ENCODE data around the gene HS3ST4.

Gene HS3ST4

GRCh38 chr16:25828510-25828909 lies 136.8 kb downstream of the HS3ST4 start:
- DNase-seq: no peak

DNA sequence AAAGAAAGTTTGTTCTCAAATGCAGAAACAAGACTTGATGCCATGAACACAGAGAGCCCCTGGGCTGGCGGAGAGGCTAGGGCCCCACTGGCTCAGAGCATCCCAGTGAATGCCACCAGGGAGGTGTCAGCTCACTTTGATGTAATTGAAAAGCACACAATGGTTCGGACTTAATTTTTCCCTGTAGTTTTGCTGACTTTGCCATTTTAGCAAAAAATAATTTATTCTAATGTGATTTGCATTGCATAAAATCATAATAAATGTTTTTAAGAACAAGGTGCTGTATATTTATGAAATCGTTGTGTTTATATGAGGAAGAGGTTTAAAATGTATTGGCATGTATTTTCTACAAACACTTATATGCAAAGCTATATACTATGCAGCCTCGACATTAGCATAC lies 140.5 kb downstream of the HS3ST4 start:
- no peak for DNase-seq

DNA sequence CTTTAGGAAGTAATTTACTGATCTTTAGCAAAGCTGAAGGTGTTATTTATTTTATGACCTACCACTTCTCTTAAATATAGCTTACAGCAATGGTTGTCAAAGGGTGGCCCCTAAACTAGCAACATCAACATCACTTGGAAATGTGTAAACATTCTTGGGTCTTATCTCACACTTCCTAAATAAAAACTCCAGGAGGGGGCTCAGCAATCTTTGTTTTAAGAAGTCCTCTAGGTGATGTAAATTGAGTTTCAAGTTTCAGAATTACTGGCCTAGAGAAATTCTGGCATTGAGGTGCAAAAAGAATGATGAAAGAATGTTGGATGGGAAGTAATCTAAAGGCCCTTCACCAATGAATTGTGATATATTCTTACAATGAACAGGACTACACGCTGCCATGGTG lies 142.3 kb downstream of the HS3ST4 start:
- DNase-seq: no peak

GRCh38 chr16:25835126-25835525 lies 143.4 kb downstream of the HS3ST4 start:
- DNase-seq: no peak

DNA sequence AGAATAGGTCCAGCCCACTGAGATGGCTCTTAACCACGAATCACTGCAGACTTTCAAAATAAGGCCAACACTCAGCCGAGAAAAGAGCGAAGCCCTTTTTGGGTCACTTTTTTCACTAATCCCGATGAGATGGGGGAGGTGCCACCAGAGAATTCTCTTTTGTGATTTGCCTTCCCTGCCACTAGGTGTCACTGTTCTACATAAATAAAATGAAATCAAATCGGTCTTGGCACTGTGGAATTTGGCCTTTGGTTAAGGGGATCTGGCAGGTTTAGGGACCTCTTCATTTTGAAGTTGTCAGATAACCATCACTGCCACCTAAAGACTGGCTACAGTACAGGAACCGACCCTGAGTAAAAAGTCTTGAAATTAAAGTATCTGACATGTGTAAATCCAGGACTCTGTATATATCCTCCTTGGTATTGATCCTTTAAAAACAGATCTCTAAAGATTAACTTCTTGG lies 147.0 kb downstream of the HS3ST4 start:
- peak; percentile 15 for DNase-seq

- no peak for DNase-seq
These were observed 150.0 kb downstream of the HS3ST4 start for GRCh38 chr16:25841761-25842160.

- no peak for DNase-seq
These were observed 154.1 kb downstream of the HS3ST4 start for GRCh38 chr16:25845901-25846300.

- no peak for DNase-seq
These were observed 162.4 kb downstream of the HS3ST4 start for GRCh38 chr16:25854141-25854540.

DNA sequence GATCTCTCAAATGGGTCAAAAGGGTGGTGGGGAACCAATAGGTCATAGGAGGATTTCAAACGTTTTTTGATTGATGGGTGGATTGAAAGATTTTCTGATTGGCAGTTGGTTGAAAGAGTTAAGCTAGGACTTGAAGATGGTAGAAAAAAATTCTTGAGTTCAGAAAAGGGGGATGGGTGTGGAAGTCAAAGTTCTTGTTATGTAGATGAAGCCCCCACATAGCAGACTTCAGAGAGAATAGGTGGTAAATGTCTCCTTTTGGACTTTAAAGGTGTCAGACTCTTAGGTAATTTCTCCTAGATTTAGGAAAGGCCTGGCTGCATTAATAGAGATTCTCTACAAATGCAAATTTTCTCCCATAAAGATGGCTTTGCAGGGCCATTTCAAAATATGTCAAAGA lies 163.3 kb downstream of the HS3ST4 start:
- DNase-seq: no peak

GRCh38 chr16:25855818-25856217 lies 164.1 kb downstream of the HS3ST4 start:
- DNase-seq: no peak

- DNase-seq: no peak
These were observed 167.9 kb downstream of the HS3ST4 start for GRCh38 chr16:25859645-25860044.

DNA sequence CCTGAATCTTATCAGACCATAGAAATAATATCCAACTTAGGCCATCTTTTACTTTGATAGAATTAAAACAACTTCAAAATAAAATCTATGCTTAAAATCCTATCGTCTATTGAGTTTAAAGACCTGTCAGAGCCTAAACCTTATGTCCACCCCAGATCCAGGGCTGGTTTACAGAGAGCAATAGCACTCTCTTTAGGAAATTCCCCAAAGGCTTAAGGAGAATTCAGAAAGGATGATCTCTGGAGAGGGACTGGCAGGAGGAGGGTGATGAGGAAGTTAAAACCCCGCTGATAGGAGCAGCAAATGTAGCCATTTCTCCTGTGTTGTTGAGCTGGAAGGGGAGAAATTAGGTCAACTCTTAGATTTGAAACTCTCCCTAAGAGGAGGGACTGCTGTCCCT lies 175.3 kb downstream of the HS3ST4 start:
- DNase-seq: no peak

- no peak for DNase-seq
These were observed 176.3 kb downstream of the HS3ST4 start for GRCh38 chr16:25868106-25868505.

- no peak for DNase-seq
These were observed 177.1 kb downstream of the HS3ST4 start for GRCh38 chr16:25868706-25869370.

GRCh38 chr16:25872369-25873070 lies 180.8 kb downstream of the HS3ST4 start:
- no peak for DNase-seq

DNA sequence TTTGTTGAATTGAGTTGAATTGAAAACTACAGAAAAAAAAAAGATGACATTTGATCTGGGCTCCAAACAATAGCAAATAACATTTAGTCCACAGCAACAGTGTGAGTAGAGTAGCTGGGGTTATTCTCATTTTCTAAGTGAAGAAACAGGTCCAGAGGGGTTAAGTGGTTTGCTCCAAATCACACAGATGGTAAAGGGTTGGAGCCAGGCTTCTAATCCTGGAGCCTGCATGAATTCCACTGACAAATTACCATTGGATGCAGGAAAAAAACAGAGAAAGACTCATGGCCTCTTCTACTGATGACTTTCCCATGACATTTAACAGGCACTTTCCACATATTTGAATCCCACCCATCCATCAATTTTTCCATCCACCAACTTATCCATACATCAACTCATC lies 182.4 kb downstream of the HS3ST4 start:
- DNase-seq: no peak

DNA sequence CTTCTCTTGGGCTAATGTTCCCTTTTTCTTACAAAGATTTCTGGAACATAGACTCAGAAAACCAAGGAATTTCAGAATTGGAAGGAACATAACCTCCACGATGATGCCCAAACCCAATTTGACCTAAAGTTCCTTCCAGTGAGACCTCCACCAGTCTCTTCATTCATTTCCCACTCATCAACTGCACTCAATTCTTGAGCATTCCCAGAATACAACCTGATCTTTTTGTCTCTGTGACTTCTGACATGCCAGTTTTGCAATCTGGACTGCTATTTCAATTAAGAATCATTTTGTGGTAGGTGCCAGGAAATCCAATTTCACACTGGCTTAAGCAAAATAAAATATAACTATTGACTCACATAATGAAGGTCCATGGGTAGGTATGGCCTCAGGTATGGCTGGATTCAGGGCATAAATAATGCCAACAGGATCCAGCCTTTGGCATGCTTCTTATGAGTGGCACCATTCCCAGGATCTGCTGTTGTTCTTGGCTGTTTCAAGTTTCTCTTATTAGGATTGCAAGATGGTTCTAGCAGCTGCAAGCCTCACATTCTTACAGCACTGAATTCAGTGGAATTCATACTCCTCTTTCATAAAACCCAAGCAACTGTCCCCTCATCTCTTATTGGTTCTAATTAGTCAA lies 184.3 kb downstream of the HS3ST4 start:
- DNase-seq: no peak

DNA sequence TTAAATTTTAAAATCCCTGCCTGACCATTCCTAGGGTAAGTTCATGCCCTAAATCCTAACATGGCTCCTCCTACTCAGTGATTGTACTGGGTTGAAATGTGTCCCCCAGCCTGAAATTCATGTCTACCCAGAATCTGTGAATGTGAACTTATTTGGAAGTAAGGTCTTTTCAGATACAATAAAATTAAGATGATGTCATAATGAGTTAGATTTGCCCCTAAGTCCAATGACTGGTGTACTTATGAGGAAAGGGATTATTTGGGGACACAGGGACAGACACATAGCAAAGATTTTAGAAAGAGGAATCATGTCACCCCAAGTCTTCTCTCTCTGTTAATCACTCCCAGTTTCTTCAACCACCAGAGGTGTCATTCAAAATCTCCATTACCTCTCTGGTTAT lies 185.3 kb downstream of the HS3ST4 start:
- no peak for DNase-seq

DNA sequence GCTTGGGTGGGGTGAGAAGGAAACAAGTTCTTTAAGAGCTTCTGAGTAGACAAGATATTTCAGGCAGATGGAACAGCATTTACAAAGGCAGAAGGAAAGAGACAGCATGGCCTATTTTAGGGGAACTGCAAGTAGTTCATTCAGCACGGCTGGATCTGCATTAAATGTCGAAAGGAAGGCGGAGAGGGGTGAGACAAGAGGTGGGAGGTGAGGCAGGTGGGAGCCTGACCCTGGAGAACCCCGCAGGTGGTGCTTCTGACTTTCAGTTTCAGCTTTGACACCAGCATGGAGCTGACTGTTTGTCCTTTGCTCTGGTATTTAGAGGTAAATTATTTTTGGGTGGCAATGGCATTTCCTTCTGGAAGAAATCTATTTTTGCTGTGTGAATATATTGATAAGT lies 194.8 kb downstream of the HS3ST4 start:
- no peak for DNase-seq

GRCh38 chr16:25888868-25889267 lies 197.1 kb downstream of the HS3ST4 start:
- DNase-seq: no peak

GRCh38 chr16:25893332-25893731 lies 201.6 kb downstream of the HS3ST4 start:
- DNase-seq: no peak

- no peak for DNase-seq
These were observed 202.3 kb downstream of the HS3ST4 start for GRCh38 chr16:25894093-25894492.

DNA sequence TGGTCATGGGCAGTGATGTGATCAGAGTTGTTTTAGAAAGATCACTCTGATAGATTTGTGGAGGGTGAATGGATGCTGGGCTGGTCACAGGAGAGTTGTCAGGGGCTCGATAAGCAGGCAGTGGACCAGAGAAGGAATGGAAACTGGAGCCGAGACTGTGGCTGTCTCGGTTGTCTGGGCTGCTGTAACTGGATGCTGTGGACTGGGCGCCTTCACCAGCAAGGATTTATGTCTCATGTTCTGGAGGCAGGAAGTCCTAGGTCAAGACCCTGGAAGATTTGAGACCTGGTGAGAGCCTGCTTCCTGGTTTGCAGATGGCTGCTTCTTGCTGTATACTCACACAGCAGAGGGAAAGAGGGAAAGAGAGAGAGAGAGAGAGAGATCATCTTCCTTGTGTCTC lies 203.6 kb downstream of the HS3ST4 start:
- DNase-seq: no peak

GRCh38 chr16:25896411-25896810 lies 204.7 kb downstream of the HS3ST4 start:
- DNase-seq: no peak
